Ovary (tissue), 9 donors: ENCODE data around the gene AIFM2. TPM values are rescaled to one million over a fixed set of nuclear protein-coding genes. Genes with fewer than 3 reads are reported as not detected.

Experiments
- DNase-seq, 5 donors: peaks; one replicate each; pipeline ENCODE4 v3.0.0-alpha.2; 2019 to 2020
- H3K27ac ChIP-seq, 2 donors: fragments of 200-600 bp; one replicate each; pipeline versions ENCODE4 v1.5.1 to v1.8.0; 2019 to 2022
- H3K27me3 ChIP-seq: fragments of 200-600 bp; one replicate; pipeline ENCODE4 v1.8.0; 2022
- H3K36me3 ChIP-seq: fragments of 200-600 bp; sonication (generic); one replicate; pipeline ENCODE4 v1.5.1; 2019
- H3K4me1 ChIP-seq: one replicate; pipeline ENCODE4 v1.8.1; 2013; ENCODE audit warnings: mild to moderate bottlenecking, moderate library complexity; ENCODE audit not compliant: insufficient read depth
- H3K4me3 ChIP-seq: fragments of 200-600 bp; sonication (generic); one replicate; pipeline ENCODE4 v1.5.1; 2017
- H3K9me3 ChIP-seq, 2 donors: fragments of 200-600 bp in 1 of 2; sonication (generic) in 1 of 2; one replicate each; pipeline versions ENCODE4 v1.5.1 to v1.8.1; 2013 to 2019; ENCODE audit warnings: mild to moderate bottlenecking in 1 of 2, moderate library complexity in 1 of 2
- CTCF ChIP-seq, 3 donors: fragments of 450-650 bp in 2 of 3; fragments of 200-600 bp in 1 of 3; IDR thresholded peaks; one replicate each; pipeline versions ENCODE4 v1.5.1 to v1.8.0; 2016 to 2022; ENCODE audit warnings: antibody characterized with exemption in 3 of 3, mild to moderate bottlenecking in 1 of 3
- EP300 ChIP-seq: sonication (generic); formaldehyde crosslinking; IDR thresholded peaks from one replicate; pipeline ENCODE4 v1.6.1; 2017; ENCODE audit warnings: antibody characterized with exemption
- POLR2A ChIP-seq: fragments of 450-650 bp; IDR thresholded peaks from one replicate; pipeline ENCODE4 v1.6.1; 2017; ENCODE audit warnings: antibody characterized with exemption, mild to moderate bottlenecking, moderate library complexity
- WGBS, 3 donors: extraction: QIAGEN DNeasy Blood & Tissue Kit in 1 of 3; methylation state at CpG; one replicate each; pipeline versions ENCODE4 v1.1.5 to v1.1.7; 2013 to 2017; 5-methylcytosine and 5-hydroxymethylcytosine counted together
- intact Hi-C, 4 donors: fragments of 100-400 bp; cut with DNase I; formaldehyde crosslinking; loops; one replicate each; pipeline versions ENCODE4 v1.11.0 to v1.15.1; 2022 to 2023
- polyA plus RNA-seq, 2 donors: library from polyadenylated mRNA; stranded (reverse); fragments of 200-250 nt in 1 of 2; fragments of 350-450 nt in 1 of 2; fragmentation: Illumina TruSeq in 1 of 2; extraction: RNeasy Lipid Tissue Mini Kit (QIAGEN cat#74804) in 1 of 2; gene quantifications; one replicate each; pipeline ENCODE4 v1.2.3, GENCODE V29; 2013 to 2014
- total RNA-seq, 7 donors: library from RNA; depleted of rRNA in 2 of 7; stranded (reverse); fragments of >200 nt in 2 of 7; fragmentation: NEBNext Ultra II Directional in 3 of 7; extraction: Animal tissue kit (Norgen Biotek cat#: 25700) in 3 of 7; gene quantifications; one replicate each; pipeline versions ENCODE4 v1.1.0 to v1.2.4, GENCODE V29; 2016 to 2023
- donor health status: DM: no; HTN: no; CAD: no; lungs with moderate emphysema.
- donor health status: DM: no; HTN: no; CAD: no.
- donor health status: Bipolar disorder and iron deficiency.
- donor health status: DM: yes; HTN: yes; CAD: no.
- donor health status: DM: no; HTN: no; CAD: no.
- donor health status: DM: yes; HTN: yes; CAD: no.

Gene AIFM2
- total and polyA plus RNA-seq, 9 donors: 5.7 to 13.9 (median 7.2) TPM

GRCh38 chr10:70063418-70064098, 69.1 kb downstream of the AIFM2 start:
- Histone ChIP-seq H3K4me1 (no peaks in the 10 kb centered on the region), H3K9me3 (no peaks in the 10 kb centered on the region), H3K27ac (no peak overlapping the region), H3K4me3 (no peak overlapping the region), H3K36me3 (no peaks in the 10 kb centered on the region), H3K27me3 (no peaks in the 10 kb centered on the region)
- 75 to 89% (median 83%) methylated on average over 10 of the region's 10 CpGs for WGBS, 3 donors
- intact Hi-C loops: no loop called here
- TF ChIP-seq CTCF (IDR thresholded peaks at IDR 0.05) (no peak), POLR2A (no peak), EP300 (no peak)
- no peak for DNase-seq

Other genes with a start within 250 kb of the AIFM2 start
- 10 to 100 TPM in 6 of 7 donors, 1 to 10 TPM in 1; 6.3 to 24.6 (median 22.6) TPM for gene MACROH2A2, start 80.0 kb downstream of the AIFM2 start, total RNA-seq
- gene MACROH2A2, start 80.0 kb downstream of the AIFM2 start, polyA plus RNA-seq: 10 to 100 TPM; 15.0 to 16.2 TPM
- 10 to 100 TPM; 10.1 to 12.4 (median 12.2) TPM for gene TYSND1, start 13.9 kb upstream of the AIFM2 start, total RNA-seq
- gene TYSND1, start 13.9 kb upstream of the AIFM2 start, polyA plus RNA-seq: 1 to 10 TPM; 3.5 to 6.9 TPM
- gene SAR1A, start 37.7 kb upstream of the AIFM2 start, total RNA-seq: 100 to 1,000 TPM in 4 of 7 donors, 10 to 100 TPM in 3; 53.9 to 125 (median 105) TPM
- gene SAR1A, start 37.7 kb upstream of the AIFM2 start, polyA plus RNA-seq: 10 to 100 TPM; 38.3 to 60.9 TPM
- 100 to 1,000 TPM in 1 of 7 donors, 10 to 100 TPM in 6; 36.8 to 162 (median 78.4) TPM for gene PPA1, start 100.6 kb upstream of the AIFM2 start, total RNA-seq
- 10 to 100 TPM; 66.8 to 93.3 TPM for gene PPA1, start 100.6 kb upstream of the AIFM2 start, polyA plus RNA-seq
- 1 to 10 TPM in 1 of 7 donors, under 1 TPM in 6; 0.15 to 1.1 (median 0.24) TPM for gene NPFFR1, start 151.2 kb upstream of the AIFM2 start, total RNA-seq
- gene NPFFR1, start 151.2 kb upstream of the AIFM2 start, polyA plus RNA-seq: under 1 TPM; 0.04 to 0.10 TPM
- gene LRRC20, start 249.8 kb upstream of the AIFM2 start, total RNA-seq: 1 to 10 TPM; 2.1 to 9.4 (median 4.0) TPM
- gene LRRC20, start 249.8 kb upstream of the AIFM2 start, polyA plus RNA-seq: 1 to 10 TPM; 4.9 to 6.2 TPM